C4-2B (cell line): ENCODE measurements around the gene HEBP2.

Experiments
- ZFX ChIP-seq: fragments of 450-650 bp; IDR thresholded peaks from 2 replicates; pipeline ENCODE4 v1.6.1; 2017
- TF ChIP-seq, protein P1 (sequence below): fragments of 450-650 bp; conservative IDR thresholded peaks from 2 replicates; pipeline ENCODE4 v1.5.1; 2017; ENCODE audit warnings: mild to moderate bottlenecking

DNA sequence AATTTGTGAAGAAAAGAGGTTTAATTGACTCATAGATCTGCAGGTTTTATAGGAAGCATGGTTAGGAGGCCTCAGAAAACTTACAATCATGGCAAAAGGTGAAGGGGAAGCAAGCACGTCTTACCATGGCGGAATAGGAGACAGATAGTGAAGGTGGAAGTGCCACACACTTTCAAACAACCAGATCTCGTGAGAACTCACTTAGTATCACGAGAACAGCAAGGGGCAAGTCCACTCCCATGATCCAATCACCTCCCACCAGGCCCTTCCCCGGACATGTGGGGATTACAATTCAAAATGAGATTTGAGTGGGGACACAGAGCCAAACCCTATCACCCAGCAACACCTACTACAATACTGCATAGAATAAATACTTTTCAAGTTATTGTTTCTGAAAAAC, 7.3 kb upstream of the HEBP2 start:
- TF ChIP-seq, protein P1, sequence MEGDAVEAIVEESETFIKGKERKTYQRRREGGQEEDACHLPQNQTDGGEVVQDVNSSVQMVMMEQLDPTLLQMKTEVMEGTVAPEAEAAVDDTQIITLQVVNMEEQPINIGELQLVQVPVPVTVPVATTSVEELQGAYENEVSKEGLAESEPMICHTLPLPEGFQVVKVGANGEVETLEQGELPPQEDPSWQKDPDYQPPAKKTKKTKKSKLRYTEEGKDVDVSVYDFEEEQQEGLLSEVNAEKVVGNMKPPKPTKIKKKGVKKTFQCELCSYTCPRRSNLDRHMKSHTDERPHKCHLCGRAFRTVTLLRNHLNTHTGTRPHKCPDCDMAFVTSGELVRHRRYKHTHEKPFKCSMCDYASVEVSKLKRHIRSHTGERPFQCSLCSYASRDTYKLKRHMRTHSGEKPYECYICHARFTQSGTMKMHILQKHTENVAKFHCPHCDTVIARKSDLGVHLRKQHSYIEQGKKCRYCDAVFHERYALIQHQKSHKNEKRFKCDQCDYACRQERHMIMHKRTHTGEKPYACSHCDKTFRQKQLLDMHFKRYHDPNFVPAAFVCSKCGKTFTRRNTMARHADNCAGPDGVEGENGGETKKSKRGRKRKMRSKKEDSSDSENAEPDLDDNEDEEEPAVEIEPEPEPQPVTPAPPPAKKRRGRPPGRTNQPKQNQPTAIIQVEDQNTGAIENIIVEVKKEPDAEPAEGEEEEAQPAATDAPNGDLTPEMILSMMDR = no peak
- no peak for TF ChIP-seq ZFX
